Stimulated activated CD8-positive, alpha-beta memory T cell treated with anti-CD3 and anti-CD28 coated beads, Interleukin-7, amount 100 ng/mL, for 48 hours (primary cell): ENCODE data around the gene EEF2.

Source experiments
- DNase-seq, 2 donors: peaks; one replicate each; pipeline ENCODE4 v3.0.0-alpha.2; 2020; ENCODE audit warnings: low read depth in 1 of 2; ENCODE audit errors: extremely low read depth in 1 of 2

The EEF2 gene

DNA sequence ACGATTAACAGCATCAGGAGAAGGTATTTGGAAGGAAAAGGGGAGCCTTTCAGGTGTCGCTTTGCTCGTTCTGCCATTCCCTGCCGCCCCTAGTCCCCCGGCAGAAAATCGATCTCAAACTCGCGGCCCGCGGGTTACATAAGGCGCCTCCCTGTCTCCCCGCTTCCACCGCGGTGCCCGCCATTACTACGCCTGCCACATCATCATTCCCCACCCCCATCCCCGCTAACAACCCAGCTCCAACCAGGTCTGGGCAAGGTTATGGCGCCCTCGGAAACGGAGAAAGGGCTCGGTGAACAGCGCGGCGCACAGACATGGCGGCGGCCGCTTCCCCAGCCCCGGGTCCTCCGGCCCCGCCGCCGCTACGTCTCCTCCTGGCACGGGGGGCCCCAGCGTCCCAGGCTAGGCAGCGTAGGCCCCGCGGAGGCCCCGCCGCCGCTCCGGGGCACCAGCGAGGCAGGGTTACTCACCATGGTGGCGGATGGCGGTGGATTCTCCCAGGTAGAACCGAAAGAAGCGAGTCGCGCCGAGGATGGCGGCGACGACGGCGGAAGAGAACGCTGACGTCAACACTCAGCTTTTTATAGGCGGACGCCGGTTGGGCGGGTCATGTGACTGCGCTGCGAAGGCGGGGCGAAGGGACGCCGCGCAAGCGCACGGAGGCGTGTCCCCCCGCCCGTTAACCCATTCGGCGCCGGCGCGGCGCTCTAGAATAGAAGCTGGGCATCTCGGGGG, at the start of gene EEF2:
Gene EEF2 (minus strand): TSS at position 556 of the 735 bp plus-strand sequence. CDS start 83 bp downstream, at position 473.
- peak; percentile 71 to 73 for DNase-seq

DNA sequence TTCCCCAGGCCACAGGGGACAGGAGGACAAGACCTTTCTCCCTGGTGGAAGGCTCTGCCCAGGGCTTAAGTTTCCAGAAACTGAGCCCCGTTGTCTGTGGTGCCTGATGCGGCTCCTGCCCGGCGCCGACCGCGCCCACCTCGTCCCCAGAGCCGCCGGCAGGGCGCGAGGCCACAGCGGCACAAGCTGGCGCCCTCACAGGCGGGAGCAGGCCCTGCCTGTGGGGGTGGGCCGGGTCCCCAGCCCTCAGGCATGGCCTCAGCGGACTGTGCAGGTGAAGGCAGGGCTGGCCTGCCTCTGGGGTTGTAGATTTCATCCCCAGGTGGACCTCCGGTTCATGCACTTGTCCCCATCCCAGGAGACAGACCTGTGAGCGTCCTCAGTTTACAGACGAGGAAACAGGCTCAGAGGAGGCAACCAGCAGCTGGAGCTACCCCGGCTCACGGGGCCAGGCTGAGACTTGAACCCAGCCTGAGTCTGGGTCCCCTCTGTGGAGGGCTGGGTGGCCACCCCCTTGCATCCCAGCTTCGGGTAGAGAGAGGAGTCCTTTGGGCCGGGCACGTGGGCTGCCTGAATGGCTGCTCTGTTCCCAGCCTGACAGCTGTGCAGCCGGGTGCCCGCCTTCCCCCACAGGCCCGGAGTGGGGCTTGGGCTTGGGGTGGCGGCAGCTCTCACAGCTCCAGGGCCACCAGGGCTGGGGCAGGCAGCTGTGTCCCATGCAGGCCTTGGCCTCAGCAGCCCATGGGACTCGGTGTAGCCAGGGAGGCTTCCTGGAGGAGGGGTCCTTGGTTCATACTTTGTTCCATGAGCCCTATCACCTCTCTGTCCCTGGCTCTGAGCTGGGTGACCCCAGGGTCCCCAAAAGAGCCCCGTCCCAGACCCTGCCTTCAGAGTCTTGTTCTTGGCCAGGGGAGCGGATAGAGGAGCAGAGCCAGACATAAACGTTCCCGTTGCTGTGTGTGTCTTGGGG, 49.1 kb upstream of the EEF2 start:
- no peak for DNase-seq

DNA sequence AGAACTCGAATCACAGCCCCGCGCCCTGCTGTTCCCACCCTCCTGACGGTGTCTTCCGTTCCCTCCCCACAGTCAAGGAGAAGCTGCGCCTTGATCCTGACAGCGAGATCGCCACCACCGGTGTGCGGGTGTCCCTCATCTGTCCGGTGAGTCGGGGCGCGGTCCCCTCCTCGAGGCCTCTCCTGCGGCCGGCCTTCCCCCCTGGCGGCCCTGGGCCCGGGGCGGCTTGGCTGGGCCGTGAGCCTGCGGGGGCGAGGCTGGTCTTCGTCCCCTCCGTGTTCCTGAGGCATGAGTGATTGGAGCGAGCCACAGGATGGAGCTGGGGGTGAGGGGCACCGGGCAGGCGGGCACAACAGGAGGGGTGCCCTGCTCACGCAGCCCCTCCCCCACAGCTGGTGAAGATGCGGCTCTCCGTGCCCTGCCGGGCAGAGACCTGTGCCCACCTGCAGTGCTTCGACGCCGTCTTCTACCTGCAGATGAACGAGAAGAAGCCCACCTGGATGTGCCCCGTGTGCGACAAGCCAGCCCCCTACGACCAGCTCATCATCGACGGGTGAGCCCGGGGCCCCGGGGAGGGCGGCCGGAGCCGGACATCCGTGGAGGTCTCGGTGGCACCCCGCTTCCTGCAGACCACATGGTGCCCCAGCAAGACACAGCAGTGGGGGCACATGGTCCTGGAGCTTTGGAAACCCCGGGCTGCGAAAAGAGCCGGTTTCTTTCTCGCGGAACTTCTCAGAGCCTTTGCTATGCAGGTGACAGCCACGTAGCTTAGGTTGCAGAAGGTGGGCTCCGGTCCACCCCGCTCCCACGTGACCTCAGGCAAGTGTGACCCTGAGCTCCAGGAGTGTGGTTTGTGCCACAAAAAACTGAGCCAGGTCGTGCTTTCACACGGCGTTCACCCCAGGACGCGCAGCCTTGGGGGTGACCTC, 48.0 kb upstream of the EEF2 start:
- no peak for DNase-seq

DNA sequence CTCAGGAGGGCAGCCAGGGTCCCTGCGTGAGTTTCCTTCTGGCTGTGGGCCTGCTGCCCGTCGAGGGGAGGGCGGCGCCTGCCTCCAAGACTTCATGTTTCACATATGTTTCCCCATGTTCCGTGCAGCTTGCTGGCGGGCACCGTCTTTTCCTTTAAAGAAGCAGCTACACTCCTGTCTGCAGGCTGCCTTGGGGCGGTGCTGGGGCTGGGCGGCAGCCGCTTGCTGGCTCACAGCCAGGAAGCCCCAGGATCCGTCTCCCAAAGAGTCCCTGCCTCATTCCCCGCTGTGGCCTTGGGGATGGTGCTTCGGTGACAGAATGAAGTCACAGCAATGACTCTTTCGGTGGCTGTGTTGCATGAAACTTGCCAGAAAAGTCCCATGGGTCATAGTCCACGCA, 47.2 kb upstream of the EEF2 start:
- DNase-seq: no peak

DNA sequence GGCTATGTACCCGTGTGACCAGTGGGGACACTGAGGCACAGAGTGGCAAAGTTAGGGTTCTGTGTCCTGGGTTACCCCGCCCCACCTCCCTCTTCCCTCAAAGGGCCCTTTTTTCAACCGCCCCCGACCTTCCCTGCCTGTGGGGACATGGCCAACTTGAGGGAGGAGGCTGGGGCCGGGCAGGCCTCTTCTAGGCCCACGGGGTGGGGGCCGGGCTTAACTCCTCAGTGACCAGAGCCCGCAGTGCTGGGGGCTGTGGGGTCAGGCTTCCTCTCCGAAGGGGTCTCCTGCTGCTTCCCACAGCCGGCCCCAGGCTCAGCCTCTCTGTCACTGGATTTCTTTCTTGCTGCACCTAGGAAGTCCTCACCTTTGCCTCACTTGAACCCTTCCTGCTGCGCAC, 46.2 kb upstream of the EEF2 start:
- no peak for DNase-seq

DNA sequence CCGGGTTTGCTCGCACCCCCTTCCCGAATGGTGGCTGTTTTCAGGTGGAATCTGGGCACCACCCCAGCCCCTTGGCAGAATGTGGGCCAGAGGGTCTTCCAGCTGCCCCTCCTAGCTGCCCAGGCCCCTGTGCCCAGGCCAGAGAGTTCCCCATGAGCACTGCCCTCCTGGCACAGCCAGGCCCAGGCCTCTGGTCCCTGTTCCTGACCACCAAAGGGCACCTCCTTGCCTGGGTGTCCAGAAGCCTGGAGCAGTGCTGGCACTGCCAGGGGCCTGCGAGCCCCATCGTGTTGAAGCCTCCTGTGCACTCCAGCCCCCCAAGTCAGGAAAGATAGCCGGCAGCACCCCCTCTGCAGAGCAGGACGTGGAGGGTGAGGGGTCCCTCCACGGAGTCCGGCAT, 45.7 kb upstream of the EEF2 start:
- no peak for DNase-seq

DNA sequence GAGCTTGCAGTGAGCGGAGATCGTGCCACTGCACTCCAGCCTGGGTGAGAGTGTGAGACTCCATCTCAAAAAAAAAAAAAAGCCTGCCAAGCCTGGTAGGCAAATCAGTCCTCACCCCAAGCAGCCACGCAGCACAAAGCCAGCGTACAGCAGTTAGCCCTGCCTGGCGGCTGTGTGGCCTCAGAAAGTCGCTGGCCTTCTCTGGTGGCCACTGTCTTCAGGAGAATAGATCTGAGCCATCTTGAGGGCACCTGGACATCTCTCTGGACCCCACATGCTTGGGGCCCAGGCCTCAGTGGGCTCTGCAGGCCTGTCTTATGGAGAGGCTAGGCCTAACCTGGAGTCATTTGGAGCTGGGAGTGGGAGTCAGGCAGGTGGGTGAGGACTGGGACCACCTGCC, 45.3 kb upstream of the EEF2 start:
- no peak for DNase-seq

DNA sequence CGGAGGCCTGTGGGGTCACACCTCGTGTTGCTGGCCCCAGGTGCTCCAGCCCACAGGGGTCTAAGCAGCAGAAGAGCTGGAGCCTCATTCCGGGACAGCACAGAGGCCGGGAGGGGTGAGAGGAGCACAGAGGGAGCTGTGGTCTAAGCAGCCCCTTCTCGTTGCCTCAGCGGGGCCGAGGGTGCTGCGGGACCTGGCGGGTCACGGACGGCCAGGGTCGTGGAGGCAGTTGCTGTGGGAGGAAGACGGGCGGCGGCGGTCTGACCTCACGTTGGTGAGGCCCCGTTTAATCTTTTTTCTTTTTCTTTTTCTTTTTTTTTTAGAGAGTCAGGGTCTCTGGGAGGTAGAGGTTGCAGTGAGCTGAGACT, 44.0 kb upstream of the EEF2 start:
- DNase-seq: no peak

DNA sequence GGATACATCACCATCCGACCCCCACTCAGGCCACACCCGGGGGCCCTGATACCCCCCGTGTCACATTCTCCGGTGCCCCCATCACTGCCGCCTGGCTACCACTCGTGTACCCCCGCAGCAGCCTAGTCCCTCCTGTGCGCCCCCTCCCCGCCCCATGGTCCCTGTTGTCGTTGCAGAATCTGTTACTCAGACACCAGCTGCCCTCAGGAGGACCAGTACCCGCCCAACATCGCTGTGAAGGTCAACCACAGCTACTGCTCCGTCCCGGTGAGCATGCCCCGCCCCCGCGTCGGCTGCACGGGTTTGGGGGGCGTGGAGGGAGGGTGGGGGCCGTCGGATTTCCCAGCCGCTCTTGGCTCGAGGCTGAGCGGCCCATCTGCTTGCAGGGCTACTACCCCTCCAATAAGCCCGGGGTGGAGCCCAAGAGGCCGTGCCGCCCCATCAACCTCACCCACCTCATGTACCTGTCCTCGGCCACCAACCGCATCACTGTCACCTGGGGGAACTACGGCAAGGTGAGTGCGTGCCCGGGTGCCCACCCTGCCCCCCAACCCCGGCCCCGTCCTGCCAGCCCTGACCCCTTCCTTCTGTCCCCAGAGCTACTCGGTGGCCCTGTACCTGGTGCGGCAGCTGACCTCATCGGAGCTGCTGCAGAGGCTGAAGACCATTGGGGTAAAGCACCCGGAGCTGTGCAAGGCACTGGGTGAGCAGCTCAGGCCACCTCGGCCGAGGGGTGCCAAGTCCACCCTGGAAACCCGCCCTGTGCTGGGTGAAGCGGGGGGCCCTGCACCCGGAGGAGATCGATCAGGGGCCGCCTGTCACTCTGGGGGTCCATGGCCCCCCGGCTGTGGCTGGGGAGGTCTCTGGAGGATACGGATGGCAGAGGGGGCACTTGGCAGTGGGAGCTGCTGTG, 43.3 kb upstream of the EEF2 start:
- no peak for DNase-seq

DNA sequence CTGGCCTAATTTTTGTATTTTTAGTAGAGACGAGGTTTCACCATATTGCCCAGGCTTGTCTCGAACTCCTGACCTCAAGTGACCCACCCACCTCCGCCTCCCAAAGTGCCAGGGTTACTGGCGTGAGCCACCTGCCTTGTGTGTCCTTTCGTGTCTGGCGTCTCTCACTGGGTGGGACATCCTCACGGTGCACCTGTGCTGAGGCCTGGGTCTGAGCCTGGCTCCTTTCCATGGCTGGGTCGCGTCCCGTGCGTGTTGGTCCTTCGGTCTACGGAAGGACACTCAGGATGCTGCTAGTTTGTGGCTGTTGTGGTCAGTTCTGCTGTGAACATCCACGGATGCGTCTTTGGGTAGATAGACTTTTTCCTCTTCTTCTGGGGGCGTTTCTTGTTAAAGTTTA, 41.9 kb upstream of the EEF2 start:
- DNase-seq: no peak

DNA sequence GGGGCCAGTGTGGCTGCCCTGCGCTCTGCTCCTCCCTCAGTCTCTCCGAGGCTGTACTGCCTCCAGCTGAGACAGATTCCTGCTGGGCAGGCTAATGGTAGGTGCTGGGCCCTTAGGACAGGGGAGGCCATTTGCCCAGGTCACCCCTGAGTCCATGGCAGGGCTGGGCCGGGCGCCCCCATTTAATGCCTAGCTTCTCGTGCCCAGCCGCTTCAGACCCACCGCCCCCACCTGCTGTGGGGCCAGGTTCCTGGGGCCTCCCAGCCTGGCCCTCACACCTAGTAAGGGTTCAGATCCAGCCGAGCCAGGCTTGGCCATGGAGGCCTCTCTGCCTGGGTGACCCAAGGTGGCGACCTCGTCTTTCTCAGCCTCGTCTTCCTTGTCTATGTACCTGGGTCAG, 40.1 kb upstream of the EEF2 start:
- no peak for DNase-seq

DNA sequence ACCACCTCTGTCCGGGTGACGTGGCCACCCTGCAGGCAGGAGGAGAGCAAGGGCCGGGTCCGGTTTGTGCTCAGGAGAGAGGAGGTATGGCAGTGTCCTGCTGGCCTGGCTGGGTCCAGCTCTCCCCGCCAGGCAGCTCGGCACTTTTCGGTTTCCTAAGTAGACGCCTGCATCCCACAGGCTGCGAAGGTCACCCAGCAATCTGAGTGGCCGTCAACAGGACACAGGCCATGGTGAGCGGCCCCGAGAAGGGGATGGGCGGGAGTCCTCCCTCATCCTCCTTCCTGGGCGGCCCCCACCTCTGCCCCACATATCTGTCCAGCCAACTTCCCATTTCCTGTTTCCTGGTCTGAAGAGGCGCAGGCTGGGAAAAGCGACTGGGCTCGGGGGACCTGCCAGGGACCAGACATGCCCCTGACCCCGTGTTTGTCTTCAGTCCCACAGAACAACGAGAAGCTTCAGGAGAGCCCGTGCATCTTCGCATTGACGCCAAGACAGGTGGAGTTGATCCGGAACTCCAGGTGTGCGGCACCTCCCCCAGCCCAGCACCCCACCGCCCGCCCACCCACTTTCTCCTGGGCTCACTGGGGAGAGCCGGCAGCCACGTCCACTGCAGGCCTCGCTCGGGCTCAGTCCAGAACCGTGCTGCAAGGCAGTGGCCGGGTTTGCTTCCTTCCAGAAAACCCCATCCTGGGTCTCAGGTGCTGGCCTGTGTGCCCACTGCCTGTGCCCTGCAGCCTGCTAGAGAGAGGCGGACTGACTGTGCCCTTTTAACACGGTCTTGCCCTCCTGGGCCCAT, 38.5 kb upstream of the EEF2 start:
- DNase-seq: no peak

DNA sequence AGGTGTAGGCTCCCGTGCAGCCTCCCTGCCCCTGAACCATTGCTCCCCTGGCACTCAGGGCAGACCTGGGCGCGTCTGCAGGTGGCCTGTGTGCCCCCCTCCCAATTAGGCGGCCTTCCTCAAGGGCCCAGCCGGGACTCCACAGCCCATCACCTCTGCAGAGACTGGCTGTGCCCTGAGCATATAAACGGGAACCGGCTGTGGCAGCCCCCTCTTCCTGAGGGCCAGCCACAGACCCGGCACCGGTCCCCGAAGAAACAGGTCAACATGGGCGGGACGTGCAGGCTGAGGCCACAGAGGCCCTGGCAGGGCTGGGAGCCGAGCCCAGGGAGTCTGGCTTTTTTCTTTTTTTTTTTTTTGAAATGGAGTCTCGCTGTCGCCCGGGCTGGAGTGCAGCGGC, 34.3 kb upstream of the EEF2 start:
- DNase-seq: no peak

DNA sequence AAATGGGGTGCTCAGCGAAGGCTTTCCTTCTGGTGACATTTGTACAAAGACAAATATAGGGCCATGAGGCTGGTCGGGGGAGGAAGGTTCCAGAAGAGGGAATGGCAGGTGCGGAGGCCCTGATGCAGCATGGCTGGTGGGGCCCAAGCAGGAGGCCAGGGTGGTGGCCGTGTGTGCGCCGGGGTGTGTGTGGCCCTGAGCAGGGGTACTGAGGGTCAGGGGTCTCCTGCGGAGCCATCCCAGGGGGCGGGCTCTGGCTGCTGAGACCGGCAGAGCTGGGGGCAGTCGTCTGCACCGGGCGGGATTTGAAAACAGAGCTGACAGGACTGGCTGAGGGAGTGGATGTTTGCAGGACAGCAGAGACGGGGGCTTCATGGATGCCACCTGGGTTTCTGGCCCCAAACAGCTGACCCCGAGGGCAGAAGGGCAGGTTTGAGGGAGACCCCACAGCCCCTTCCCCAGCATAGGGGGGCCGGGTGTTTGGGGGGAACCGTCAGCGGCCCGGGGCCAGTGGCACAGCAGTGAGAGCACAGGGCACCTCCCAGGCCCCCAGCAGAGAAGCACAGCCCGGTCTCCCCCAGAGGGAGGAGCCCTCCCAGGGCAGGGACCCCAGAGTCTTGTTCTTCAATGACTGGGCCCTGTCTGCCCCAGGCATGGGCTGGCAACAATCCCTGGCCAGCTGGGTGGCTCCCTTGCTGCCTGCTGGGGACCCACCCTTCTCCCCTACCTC, 33.7 kb upstream of the EEF2 start:
- no peak for DNase-seq

DNA sequence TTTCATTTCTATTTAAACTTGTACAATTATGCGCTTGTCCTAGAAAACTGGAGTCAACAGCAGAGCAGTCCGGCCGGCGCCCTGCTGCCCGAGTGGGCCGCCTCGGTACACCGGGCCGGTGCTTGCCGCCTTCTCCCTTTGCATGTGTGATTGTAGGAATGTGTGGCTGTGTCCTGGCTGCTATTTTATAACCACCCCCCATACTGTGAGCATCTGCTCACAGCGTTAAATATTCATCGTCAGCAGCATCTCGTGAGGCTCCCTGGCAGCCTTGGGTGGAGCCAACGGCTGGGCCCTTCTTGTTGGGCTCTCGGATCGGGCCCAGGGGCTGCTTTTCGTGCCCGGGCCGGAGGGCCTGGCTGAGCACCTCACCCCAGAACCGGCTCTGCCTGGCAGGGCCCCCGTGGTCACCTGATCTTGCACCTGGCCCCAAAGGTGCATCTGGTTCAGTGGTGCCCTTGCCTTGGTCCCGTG, 32.9 kb upstream of the EEF2 start:
- no peak for DNase-seq

DNA sequence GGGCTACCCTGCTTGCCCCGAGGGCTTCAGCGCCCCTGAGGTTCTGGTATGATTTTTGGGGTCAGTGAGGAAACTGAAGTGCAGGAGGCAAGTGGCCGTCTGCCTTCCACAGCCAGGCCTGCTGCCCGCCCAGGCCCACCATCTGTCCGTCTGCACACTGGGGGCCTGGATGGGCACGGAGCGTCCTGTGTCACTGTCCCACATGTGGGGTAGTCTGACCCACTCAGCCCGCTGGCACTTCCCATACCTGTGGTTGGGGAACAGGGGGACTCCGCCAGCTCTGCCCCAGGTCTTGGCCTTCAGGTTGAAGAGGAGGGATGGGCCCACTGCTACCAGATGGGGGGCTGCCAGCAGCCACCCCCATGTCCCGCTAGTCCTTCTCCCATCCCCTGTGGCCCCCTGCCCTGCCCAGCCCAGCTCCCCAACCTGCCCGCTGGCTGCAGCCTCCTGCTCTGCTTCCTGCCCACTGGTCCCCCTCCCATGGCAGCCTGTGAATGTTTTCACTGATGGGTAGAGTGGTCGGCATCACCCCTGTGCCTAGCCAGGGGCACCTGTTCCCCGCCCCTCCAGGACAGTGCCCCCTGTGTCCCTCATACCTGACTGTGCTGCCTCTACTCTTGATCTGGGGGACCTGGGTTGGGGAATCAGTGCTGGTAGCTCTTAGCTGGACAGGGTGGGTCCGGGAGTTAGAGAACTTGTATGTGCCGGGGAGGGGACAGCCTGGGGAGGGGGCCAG, 31.8 kb upstream of the EEF2 start:
- DNase-seq: no peak

DNA sequence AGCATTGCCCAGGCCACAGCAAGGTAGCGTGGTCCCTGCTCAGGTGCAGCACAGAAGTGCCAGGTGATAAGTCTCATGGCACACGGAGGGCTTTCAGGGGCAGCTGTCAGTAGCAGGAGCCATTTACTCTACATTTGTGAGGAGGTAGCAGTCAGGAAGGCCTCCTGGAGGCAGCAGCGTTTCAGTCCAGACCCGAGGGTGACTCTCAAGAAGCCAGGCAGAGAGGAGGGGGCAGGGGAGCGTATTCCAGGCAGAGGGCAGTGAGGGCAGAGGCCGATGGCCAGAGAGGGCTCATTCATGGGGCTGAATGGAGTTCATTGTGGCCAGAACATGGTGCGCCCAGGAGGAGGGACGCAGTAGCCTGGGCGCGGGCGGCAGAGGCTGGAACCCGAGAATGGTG, 31.2 kb upstream of the EEF2 start:
- DNase-seq: no peak
